ENCODE data around the gene CSF1. TPM values are rescaled to one million over a fixed set of nuclear protein-coding genes. Genes with fewer than 3 reads are reported as not detected.

CSF1 gene
- total and polyA plus RNA-seq, 2 of the 13 experiments (the other 11 are each of a cell fraction or from before 2014, with no cell fraction given), result 4.6 to 13.3 TPM

DNA sequence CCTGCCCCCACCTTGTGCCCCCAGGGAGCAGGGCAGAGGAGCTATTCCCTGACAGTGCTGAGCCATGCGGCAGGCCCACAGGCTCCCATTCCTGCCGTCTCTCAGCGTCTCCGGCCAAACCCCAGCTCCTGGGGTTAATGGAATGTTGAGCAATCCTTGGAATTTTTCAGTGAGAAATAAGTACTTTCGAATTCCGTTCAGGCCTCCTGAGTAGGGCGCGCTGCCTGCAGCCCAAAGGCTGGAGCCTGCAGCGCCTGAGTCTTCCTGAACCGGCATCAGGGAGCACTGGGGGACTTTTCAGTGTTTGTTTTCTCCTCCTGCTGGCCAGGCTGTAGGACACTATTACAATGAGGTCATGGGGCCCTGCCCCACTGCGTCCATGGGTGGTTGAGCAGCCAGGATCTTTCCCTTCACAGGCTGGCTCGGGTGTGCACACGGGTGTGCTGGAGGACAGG is 33.3 kb upstream of the CSF1 start (continued):
- TF ChIP-seq HNRNPUL1 (IDR thresholded peaks at IDR 0.05; ENCODE audit: low read depth, low read length) (no peak), ZKSCAN1 (IDR thresholded peaks at IDR 0.05; ENCODE audit: low read length) (no peak), KDM5B (CRISPR knock-in tag; IDR thresholded peaks at IDR 0.05; ENCODE audit: borderline replicate concordance) (no peak), MAF1 (CRISPR knock-in tag; IDR thresholded peaks at IDR 0.05; ENCODE audit: borderline replicate concordance) (no peak), HNRNPK (IDR thresholded peaks at IDR 0.05; ENCODE audit: low read depth, low read length, poor library complexity, severe bottlenecking) (no peak), TBL1XR1 (IDR thresholded peaks at IDR 0.05; ENCODE audit: borderline replicate concordance, low read length, partially characterized antibody) (no peak), KLF12 (CRISPR knock-in tag; IDR thresholded peaks at IDR 0.05; ENCODE audit: borderline replicate concordance) (no peak), ZNF614 (CRISPR knock-in tag; IDR thresholded peaks at IDR 0.05; ENCODE audit: borderline replicate concordance) (no peak), ZNF556 (CRISPR knock-in tag; IDR thresholded peaks at IDR 0.05; ENCODE audit: borderline replicate concordance) (0 out of 2 replicates have a peak, but pooled peaks have one; percentile 37), MAZ (IDR thresholded peaks at IDR 0.05; ENCODE audit: borderline replicate concordance, low read depth, low read length) (no peak), MAZ (CRISPR knock-in tag; IDR thresholded peaks at IDR 0.05; ENCODE audit: low read depth) (no peak), ZNF570 (CRISPR knock-in tag; IDR thresholded peaks at IDR 0.05; ENCODE audit: borderline replicate concordance) (no peak), NR2F6 (IDR thresholded peaks at IDR 0.05) (peak; percentile 60; the same call in 1 of the 2 replicates), NR2F6 (CRISPR knock-in tag; IDR thresholded peaks at IDR 0.05) (no peak), ZNF792 (CRISPR knock-in tag; IDR thresholded peaks at IDR 0.05) (no peak), ZFP37 (CRISPR knock-in tag; IDR thresholded peaks at IDR 0.05; ENCODE audit: borderline replicate concordance) (no peak), ZNF501 (CRISPR knock-in tag; IDR thresholded peaks at IDR 0.05) (0 out of 2 replicates have a peak, but pooled peaks have one; percentile 65), ONECUT2 (CRISPR knock-in tag; IDR thresholded peaks at IDR 0.05) (no peak), STAG1 (CRISPR knock-in tag; IDR thresholded peaks at IDR 0.05) (no peak; the same call in none of the 2 replicates)
- TF ChIP-seq, protein P1, sequence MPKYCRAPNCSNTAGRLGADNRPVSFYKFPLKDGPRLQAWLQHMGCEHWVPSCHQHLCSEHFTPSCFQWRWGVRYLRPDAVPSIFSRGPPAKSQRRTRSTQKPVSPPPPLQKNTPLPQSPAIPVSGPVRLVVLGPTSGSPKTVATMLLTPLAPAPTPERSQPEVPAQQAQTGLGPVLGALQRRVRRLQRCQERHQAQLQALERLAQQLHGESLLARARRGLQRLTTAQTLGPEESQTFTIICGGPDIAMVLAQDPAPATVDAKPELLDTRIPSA (CRISPR knock-in tag; IDR thresholded peaks at IDR 0.05; ENCODE audit: borderline replicate concordance), result no peak
- TF ChIP-seq, protein P2, sequence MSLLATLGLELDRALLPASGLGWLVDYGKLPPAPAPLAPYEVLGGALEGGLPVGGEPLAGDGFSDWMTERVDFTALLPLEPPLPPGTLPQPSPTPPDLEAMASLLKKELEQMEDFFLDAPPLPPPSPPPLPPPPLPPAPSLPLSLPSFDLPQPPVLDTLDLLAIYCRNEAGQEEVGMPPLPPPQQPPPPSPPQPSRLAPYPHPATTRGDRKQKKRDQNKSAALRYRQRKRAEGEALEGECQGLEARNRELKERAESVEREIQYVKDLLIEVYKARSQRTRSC (CRISPR knock-in tag; IDR thresholded peaks at IDR 0.05; ENCODE audit: low read depth), result no peak
- TF ChIP-seq, protein P3, sequence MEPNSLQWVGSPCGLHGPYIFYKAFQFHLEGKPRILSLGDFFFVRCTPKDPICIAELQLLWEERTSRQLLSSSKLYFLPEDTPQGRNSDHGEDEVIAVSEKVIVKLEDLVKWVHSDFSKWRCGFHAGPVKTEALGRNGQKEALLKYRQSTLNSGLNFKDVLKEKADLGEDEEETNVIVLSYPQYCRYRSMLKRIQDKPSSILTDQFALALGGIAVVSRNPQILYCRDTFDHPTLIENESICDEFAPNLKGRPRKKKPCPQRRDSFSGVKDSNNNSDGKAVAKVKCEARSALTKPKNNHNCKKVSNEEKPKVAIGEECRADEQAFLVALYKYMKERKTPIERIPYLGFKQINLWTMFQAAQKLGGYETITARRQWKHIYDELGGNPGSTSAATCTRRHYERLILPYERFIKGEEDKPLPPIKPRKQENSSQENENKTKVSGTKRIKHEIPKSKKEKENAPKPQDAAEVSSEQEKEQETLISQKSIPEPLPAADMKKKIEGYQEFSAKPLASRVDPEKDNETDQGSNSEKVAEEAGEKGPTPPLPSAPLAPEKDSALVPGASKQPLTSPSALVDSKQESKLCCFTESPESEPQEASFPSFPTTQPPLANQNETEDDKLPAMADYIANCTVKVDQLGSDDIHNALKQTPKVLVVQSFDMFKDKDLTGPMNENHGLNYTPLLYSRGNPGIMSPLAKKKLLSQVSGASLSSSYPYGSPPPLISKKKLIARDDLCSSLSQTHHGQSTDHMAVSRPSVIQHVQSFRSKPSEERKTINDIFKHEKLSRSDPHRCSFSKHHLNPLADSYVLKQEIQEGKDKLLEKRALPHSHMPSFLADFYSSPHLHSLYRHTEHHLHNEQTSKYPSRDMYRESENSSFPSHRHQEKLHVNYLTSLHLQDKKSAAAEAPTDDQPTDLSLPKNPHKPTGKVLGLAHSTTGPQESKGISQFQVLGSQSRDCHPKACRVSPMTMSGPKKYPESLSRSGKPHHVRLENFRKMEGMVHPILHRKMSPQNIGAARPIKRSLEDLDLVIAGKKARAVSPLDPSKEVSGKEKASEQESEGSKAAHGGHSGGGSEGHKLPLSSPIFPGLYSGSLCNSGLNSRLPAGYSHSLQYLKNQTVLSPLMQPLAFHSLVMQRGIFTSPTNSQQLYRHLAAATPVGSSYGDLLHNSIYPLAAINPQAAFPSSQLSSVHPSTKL (CRISPR knock-in tag; IDR thresholded peaks at IDR 0.05), result peak; percentile 46; the same call in 1 of the 2 replicates
- TF ChIP-seq, protein P4, sequence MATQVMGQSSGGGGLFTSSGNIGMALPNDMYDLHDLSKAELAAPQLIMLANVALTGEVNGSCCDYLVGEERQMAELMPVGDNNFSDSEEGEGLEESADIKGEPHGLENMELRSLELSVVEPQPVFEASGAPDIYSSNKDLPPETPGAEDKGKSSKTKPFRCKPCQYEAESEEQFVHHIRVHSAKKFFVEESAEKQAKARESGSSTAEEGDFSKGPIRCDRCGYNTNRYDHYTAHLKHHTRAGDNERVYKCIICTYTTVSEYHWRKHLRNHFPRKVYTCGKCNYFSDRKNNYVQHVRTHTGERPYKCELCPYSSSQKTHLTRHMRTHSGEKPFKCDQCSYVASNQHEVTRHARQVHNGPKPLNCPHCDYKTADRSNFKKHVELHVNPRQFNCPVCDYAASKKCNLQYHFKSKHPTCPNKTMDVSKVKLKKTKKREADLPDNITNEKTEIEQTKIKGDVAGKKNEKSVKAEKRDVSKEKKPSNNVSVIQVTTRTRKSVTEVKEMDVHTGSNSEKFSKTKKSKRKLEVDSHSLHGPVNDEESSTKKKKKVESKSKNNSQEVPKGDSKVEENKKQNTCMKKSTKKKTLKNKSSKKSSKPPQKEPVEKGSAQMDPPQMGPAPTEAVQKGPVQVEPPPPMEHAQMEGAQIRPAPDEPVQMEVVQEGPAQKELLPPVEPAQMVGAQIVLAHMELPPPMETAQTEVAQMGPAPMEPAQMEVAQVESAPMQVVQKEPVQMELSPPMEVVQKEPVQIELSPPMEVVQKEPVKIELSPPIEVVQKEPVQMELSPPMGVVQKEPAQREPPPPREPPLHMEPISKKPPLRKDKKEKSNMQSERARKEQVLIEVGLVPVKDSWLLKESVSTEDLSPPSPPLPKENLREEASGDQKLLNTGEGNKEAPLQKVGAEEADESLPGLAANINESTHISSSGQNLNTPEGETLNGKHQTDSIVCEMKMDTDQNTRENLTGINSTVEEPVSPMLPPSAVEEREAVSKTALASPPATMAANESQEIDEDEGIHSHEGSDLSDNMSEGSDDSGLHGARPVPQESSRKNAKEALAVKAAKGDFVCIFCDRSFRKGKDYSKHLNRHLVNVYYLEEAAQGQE (IDR thresholded peaks at IDR 0.05; ENCODE audit: borderline replicate concordance in 1 of 2, low read depth in 1 of 2, low read length in 2 of 2), result no peak

Data from HepG2 (cell line).